Ascending aorta (tissue), 2 donors: ENCODE data around the gene RARB. TPM values are rescaled to one million over a fixed set of nuclear protein-coding genes. Genes with fewer than 3 reads are reported as not detected.

ENCODE experiments used
- DNase-seq, 2 donors: peaks; one replicate each; pipeline ENCODE4 v3.0.0-alpha.2; 2019; ENCODE audit warnings: low spot score in 2 of 2
- H3K27ac ChIP-seq, 2 donors: fragments of 200-600 bp; sonication (generic); one replicate each; pipeline ENCODE4 v1.5.1; 2016 to 2017; ENCODE audit warnings: mild to moderate bottlenecking in 1 of 2
- H3K27me3 ChIP-seq: fragments of 200-600 bp; sonication (generic); one replicate; pipeline ENCODE4 v1.5.1; 2017
- H3K36me3 ChIP-seq, 2 donors: fragments of 200-600 bp; sonication (generic); one replicate each; pipeline ENCODE4 v1.5.1; 2016
- H3K4me1 ChIP-seq, 2 donors: fragments of 200-600 bp; sonication (generic); one replicate each; pipeline ENCODE4 v1.5.1; 2016 to 2017; ENCODE audit warnings: mild to moderate bottlenecking in 1 of 2
- H3K4me3 ChIP-seq, 2 donors: fragments of 200-600 bp; sonication (generic); one replicate each; pipeline ENCODE4 v1.5.1; 2016 to 2017; ENCODE audit warnings: mild to moderate bottlenecking in 1 of 2
- H3K9me3 ChIP-seq, 2 donors: fragments of 200-600 bp; sonication (generic); one replicate each; pipeline ENCODE4 v1.5.1; 2016
- intact Hi-C: fragments of 100-400 bp; cut with DNase I; formaldehyde crosslinking; loops from one replicate; pipeline ENCODE4 v1.15.1; 2023
- total RNA-seq: library from RNA; depleted of rRNA; stranded (reverse); fragments of >200 nt; gene quantifications from one replicate; pipeline ENCODE4 v1.1.0, GENCODE V29; 2016
- TF ChIP-seq, protein P1 (sequence below), 3 experiments: fragments of 200-600 bp in 2 of 3; fragments of 450-650 bp in 1 of 3; sonication (generic) in 2 of 3; IDR thresholded peaks; one replicate each; pipeline ENCODE4 v1.5.1; 2016 to 2019; ENCODE audit warnings: antibody characterized with exemption in 3 of 3, mild to moderate bottlenecking in 1 of 3, moderate library complexity in 1 of 3

Gene RARB
- total RNA-seq, 1 donor from 2014 or later, result 52.7 TPM

DNA sequence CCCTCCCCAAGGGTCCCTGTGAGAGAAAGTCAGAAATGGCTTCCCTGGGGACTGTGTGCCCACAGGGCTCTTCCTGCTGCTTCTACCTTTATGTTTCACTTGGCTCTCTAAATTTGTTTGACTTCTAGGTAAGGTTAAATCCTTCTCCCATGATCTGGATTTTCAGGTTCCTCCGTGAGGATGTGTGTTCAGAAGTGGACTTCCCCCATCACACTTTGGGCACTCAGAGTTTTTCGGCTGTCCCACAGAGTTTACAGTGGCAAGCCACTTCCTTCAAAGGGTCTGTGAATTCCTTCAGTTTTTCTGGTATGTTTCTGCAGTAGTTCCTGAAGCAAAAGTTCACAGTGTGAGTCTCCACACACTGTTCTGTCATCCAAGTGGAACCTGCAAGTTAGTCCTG lies 30.9 kb upstream of the RARB start:
- intact Hi-C loops, result no loop called here

DNA sequence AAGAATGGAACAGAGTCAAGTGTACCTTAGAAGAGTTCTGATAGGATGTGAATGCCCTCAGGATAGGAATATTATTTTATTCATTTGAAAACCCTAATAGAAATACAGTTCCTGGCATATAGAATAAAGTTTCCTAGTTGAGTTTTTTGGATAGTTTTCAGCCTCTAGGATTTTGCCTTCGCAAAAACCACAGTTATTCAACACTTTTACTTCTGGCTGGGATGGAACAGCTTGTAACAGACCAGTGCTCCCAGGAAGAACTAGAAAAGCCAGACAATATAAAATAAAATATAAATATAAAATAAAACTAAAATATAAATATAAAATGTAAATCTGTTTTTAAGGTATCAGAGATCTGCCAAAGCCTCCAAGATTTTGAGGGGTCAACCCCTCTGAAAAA lies 27.5 kb upstream of the RARB start:
- Histone ChIP-seq H3K36me3 (no peaks in the 10 kb centered on the region), H3K9me3 (no peaks in the 10 kb centered on the region), H3K27me3 (no peaks in the 10 kb centered on the region), H3K4me3 (no peak overlapping the region), H3K27ac (no peak overlapping the region), H3K4me1 (no peaks in the 10 kb centered on the region)
- TF ChIP-seq, protein P1, sequence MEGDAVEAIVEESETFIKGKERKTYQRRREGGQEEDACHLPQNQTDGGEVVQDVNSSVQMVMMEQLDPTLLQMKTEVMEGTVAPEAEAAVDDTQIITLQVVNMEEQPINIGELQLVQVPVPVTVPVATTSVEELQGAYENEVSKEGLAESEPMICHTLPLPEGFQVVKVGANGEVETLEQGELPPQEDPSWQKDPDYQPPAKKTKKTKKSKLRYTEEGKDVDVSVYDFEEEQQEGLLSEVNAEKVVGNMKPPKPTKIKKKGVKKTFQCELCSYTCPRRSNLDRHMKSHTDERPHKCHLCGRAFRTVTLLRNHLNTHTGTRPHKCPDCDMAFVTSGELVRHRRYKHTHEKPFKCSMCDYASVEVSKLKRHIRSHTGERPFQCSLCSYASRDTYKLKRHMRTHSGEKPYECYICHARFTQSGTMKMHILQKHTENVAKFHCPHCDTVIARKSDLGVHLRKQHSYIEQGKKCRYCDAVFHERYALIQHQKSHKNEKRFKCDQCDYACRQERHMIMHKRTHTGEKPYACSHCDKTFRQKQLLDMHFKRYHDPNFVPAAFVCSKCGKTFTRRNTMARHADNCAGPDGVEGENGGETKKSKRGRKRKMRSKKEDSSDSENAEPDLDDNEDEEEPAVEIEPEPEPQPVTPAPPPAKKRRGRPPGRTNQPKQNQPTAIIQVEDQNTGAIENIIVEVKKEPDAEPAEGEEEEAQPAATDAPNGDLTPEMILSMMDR (IDR thresholded peaks at IDR 0.05), result no peak
- no peak for DNase-seq
- intact Hi-C loops, result no loop called here

More for the DNA sequence above, 30.9 kb upstream of the RARB start:
- Histone ChIP-seq H3K4me1 (no peaks in the 10 kb centered on the region), H3K36me3 (no peaks in the 10 kb centered on the region), H3K4me3 (no peak overlapping the region), H3K9me3 (peaks cover 0 to 6% of the 10 kb centered on the region in 2 donors), H3K27ac (no peak overlapping the region), H3K27me3 (no peaks in the 10 kb centered on the region)
- no peak for DNase-seq
- TF ChIP-seq, protein P1 (IDR thresholded peaks at IDR 0.05), result no peak

DNA sequence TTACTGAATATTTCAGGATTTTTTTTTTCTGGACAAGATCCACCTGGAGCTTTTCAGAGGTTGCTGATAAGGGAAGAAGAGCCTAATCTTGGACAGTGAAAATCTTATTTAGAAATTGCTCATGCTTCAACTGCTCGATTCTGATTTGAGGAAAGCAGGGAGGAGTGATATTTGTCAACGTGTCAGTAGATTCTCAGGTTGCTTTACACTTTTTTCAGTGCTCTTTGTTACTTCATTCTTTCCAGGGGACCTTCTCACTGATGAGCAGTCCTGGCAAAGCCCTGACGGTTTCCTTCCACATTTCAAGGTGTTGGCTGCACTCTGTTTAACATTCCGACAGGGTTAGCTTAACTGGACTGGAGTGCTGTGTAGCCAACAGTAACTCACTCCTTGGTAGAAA lies 24.1 kb upstream of the RARB start:
- Histone ChIP-seq H3K9me3 (no peaks in the 10 kb centered on the region), H3K27ac (no peak overlapping the region), H3K4me3 (no peak overlapping the region), H3K27me3 (no peaks in the 10 kb centered on the region), H3K36me3 (no peaks in the 10 kb centered on the region), H3K4me1 (no peaks in the 10 kb centered on the region)
- DNase-seq, result no peak
- TF ChIP-seq, protein P1 (IDR thresholded peaks at IDR 0.05), result no peak
- intact Hi-C loops, result no loop called here

DNA sequence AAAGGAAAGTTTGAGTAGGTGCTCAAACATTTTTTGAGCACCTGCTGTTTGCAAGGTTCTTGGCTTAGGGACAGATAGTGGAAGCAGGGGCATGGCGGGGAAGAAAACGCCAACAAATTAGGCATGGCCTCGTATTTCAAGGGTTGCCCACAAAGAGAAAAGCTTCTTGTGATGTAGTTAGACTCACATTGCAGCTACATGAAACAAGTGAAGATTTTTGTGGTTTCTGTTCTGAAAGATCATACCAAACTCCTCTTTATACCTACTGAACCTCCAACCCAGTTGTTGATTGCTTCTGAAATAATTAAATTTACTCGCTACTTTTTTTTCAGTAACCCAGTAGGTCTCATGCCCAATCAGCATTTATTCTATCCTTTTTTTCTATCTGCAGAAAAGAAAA lies 23.5 kb upstream of the RARB start:
- Histone ChIP-seq H3K27me3 (no peaks in the 10 kb centered on the region), H3K27ac (no peak overlapping the region), H3K4me1 (no peaks in the 10 kb centered on the region), H3K9me3 (no peaks in the 10 kb centered on the region), H3K4me3 (no peak overlapping the region), H3K36me3 (no peaks in the 10 kb centered on the region)
- intact Hi-C loops, result no loop called here
- no peak for DNase-seq
- TF ChIP-seq, protein P1 (IDR thresholded peaks at IDR 0.05), result no peak

DNA sequence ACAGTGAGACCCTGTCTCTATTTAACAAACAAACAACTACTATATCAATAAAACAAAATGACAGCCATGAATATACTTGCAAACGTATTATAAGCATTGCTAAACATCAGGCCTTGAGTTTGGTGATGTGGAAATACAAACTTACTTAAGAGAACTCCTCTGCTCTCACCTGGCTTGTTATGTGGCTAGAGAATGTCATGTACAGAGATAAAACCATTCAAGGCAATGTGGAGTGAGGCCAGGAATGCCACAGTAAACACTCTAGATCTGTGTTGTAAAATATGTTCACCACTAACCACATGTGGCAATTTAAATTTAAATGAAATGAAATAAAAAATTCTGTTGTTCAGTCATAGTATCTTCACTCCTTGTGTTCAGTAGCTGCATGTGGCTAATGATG lies 22.7 kb upstream of the RARB start:
- no peak for DNase-seq

More for the DNA sequence above, 22.7 kb upstream of the RARB start:
- no peaks in the 10 kb centered on the region for H3K36me3 ChIP-seq
- H3K27me3 ChIP-seq, result no peaks in the 10 kb centered on the region
- H3K27ac ChIP-seq, result no peak overlapping the region
- H3K4me3 ChIP-seq, result no peak overlapping the region
- no peaks in the 10 kb centered on the region for H3K9me3 ChIP-seq
- intact Hi-C loops, result no loop called here
- no peaks in the 10 kb centered on the region for H3K4me1 ChIP-seq
- TF ChIP-seq, protein P1 (IDR thresholded peaks at IDR 0.05), result no peak
